ENCODE results near the gene PITPNM2.

Gene PITPNM2

GRCh38 chr12:123140676-123141614 lies 9.9 kb downstream of the PITPNM2 start (continued):
- TF ChIP-seq, protein P1, sequence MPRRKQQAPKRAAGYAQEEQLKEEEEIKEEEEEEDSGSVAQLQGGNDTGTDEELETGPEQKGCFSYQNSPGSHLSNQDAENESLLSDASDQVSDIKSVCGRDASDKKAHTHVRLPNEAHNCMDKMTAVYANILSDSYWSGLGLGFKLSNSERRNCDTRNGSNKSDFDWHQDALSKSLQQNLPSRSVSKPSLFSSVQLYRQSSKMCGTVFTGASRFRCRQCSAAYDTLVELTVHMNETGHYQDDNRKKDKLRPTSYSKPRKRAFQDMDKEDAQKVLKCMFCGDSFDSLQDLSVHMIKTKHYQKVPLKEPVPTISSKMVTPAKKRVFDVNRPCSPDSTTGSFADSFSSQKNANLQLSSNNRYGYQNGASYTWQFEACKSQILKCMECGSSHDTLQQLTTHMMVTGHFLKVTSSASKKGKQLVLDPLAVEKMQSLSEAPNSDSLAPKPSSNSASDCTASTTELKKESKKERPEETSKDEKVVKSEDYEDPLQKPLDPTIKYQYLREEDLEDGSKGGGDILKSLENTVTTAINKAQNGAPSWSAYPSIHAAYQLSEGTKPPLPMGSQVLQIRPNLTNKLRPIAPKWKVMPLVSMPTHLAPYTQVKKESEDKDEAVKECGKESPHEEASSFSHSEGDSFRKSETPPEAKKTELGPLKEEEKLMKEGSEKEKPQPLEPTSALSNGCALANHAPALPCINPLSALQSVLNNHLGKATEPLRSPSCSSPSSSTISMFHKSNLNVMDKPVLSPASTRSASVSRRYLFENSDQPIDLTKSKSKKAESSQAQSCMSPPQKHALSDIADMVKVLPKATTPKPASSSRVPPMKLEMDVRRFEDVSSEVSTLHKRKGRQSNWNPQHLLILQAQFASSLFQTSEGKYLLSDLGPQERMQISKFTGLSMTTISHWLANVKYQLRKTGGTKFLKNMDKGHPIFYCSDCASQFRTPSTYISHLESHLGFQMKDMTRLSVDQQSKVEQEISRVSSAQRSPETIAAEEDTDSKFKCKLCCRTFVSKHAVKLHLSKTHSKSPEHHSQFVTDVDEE (CRISPR knock-in tag; IDR thresholded peaks at IDR 0.05), result no peak
- TF ChIP-seq ZNF70 (CRISPR knock-in tag; IDR thresholded peaks at IDR 0.05) (no peak), ZFP3 (CRISPR knock-in tag; IDR thresholded peaks at IDR 0.05) (no peak)
- TF ChIP-seq, protein P2, sequence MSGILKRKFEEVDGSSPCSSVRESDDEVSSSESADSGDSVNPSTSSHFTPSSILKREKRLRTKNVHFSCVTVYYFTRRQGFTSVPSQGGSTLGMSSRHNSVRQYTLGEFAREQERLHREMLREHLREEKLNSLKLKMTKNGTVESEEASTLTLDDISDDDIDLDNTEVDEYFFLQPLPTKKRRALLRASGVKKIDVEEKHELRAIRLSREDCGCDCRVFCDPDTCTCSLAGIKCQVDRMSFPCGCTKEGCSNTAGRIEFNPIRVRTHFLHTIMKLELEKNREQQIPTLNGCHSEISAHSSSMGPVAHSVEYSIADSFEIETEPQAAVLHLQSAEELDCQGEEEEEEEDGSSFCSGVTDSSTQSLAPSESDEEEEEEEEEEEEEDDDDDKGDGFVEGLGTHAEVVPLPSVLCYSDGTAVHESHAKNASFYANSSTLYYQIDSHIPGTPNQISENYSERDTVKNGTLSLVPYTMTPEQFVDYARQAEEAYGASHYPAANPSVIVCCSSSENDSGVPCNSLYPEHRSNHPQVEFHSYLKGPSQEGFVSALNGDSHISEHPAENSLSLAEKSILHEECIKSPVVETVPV (CRISPR knock-in tag; IDR thresholded peaks at IDR 0.05), result no peak

DNA sequence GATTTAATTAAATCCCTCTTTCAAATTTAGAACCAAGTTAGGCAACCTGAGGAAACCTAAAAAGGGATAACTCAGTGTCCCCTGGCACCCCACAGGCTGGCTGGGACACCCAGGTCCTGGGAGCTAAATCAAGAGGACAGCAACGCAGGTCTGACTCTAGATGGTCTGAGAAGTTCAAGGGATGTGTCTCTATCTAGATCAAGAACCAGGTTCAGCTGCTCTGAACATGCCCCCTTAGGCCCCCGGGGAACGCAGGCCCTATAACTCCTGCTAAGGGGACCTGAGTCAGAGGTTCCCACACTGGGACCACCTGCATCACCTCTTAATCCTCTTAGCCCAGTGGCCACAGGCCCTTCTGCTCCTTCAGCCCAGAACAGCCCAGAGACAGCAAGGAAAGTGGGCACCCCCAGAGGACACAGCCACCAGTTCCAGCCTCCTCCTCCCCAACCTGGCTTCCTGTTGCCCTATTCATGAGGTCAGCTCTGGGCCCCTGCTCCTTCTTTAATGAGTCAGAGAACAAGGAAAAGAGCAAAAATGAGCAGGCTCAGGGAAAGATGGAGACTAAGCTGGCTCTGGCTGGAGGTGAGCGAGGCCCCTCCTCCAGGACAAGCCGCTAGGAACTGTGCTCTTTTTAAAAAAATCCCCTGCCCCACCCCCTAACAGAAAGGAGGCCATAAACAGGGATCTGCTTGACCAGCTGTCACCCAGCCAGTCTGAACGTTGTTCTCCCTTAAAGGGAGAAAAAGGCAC lies 10.8 kb downstream of the PITPNM2 start:
- no peak for TF ChIP-seq TCF4 (CRISPR knock-in tag; IDR thresholded peaks at IDR 0.05; ENCODE audit: borderline replicate concordance)
- TF ChIP-seq POU6F1 (CRISPR knock-in tag; IDR thresholded peaks at IDR 0.05; ENCODE audit: borderline replicate concordance, low read depth), result no peak
- no peak for TF ChIP-seq TOX (CRISPR knock-in tag; IDR thresholded peaks at IDR 0.05; ENCODE audit: borderline replicate concordance)
- no peak for TF ChIP-seq BACH2 (CRISPR knock-in tag; IDR thresholded peaks at IDR 0.05; ENCODE audit: borderline replicate concordance)
- TF ChIP-seq ZFP30 (CRISPR knock-in tag; IDR thresholded peaks at IDR 0.05), result no peak
- TF ChIP-seq, protein P3, sequence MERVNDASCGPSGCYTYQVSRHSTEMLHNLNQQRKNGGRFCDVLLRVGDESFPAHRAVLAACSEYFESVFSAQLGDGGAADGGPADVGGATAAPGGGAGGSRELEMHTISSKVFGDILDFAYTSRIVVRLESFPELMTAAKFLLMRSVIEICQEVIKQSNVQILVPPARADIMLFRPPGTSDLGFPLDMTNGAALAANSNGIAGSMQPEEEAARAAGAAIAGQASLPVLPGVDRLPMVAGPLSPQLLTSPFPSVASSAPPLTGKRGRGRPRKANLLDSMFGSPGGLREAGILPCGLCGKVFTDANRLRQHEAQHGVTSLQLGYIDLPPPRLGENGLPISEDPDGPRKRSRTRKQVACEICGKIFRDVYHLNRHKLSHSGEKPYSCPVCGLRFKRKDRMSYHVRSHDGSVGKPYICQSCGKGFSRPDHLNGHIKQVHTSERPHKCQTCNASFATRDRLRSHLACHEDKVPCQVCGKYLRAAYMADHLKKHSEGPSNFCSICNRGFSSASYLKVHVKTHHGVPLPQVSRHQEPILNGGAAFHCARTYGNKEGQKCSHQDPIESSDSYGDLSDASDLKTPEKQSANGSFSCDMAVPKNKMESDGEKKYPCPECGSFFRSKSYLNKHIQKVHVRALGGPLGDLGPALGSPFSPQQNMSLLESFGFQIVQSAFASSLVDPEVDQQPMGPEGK (CRISPR knock-in tag; IDR thresholded peaks at IDR 0.05; ENCODE audit: borderline replicate concordance), result no peak
- no peak for TF ChIP-seq ESRRG (CRISPR knock-in tag; IDR thresholded peaks at IDR 0.05)
- TF ChIP-seq PPARA (CRISPR knock-in tag; IDR thresholded peaks at IDR 0.05; ENCODE audit: borderline replicate concordance), result no peak
- no peak for TF ChIP-seq ZNF8 (CRISPR knock-in tag; IDR thresholded peaks at IDR 0.05)
- TF ChIP-seq, protein P4, sequence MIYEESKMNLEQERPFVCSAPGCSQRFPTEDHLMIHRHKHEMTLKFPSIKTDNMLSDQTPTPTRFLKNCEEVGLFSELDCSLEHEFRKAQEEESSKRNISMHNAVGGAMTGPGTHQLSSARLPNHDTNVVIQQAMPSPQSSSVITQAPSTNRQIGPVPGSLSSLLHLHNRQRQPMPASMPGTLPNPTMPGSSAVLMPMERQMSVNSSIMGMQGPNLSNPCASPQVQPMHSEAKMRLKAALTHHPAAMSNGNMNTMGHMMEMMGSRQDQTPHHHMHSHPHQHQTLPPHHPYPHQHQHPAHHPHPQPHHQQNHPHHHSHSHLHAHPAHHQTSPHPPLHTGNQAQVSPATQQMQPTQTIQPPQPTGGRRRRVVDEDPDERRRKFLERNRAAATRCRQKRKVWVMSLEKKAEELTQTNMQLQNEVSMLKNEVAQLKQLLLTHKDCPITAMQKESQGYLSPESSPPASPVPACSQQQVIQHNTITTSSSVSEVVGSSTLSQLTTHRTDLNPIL (CRISPR knock-in tag; IDR thresholded peaks at IDR 0.05; ENCODE audit: low read depth), result no peak
- TF ChIP-seq SNAI2 (CRISPR knock-in tag; IDR thresholded peaks at IDR 0.05), result no peak
- TF ChIP-seq OSR1 (CRISPR knock-in tag; IDR thresholded peaks at IDR 0.05), result no peak
- peak; percentile 45 for ATAC-seq

DNA sequence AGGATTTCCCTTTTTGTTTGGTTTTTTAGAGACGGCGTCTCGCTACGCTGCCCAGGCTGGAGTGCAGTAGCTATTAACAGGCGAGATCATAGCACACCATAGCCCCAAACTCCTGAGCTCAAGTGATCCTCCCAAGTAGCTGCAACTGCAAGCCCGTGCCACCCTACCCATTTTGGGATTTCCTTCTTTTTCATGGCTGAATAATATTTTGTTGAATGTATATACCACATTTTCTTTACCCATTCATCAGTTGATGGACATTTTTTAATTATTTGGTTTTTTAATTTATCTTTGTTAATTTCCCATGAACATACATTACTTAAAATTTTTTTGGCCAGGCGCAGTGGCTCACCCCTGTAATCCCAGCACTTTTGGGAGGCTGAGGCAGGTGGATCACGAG lies 15.2 kb downstream of the PITPNM2 start:
- TF ChIP-seq ESRRG (CRISPR knock-in tag; IDR thresholded peaks at IDR 0.05) (no peak), ZNF8 (CRISPR knock-in tag; IDR thresholded peaks at IDR 0.05) (peak; percentile 86)
- no peak for ATAC-seq

DNA sequence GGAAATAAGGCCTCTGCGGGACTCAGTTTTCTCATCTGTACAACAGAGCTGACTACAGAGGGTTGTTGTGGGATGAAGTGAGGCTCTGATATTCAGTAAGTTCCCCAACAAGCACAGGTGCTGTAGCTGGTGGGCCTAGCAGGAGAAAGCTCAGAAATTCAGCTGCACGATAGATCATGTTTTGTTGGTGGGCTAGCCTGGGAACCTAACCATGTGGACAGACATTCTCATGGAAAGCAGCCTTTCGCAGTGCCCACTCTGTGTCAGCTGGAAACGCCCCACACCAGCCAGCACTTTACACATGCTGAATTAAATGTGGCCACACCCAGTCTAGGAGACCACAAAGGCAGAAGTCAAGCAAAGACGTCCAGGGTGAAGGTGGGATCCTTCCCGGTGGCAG lies 16.1 kb downstream of the PITPNM2 start:
- no peak for ATAC-seq

More for the DNA sequence above, 16.1 kb downstream of the PITPNM2 start:
- no peak for TF ChIP-seq TOX (CRISPR knock-in tag; IDR thresholded peaks at IDR 0.05; ENCODE audit: borderline replicate concordance)
- no peak for TF ChIP-seq ESRRG (CRISPR knock-in tag; IDR thresholded peaks at IDR 0.05)
- no peak for TF ChIP-seq ZFP30 (CRISPR knock-in tag; IDR thresholded peaks at IDR 0.05)
- no peak for TF ChIP-seq ZFP3 (CRISPR knock-in tag; IDR thresholded peaks at IDR 0.05)
- TF ChIP-seq ARNTL (CRISPR knock-in tag; IDR thresholded peaks at IDR 0.05; ENCODE audit: borderline replicate concordance, low read depth), result no peak
- no peak for TF ChIP-seq CSDC2 (CRISPR knock-in tag; IDR thresholded peaks at IDR 0.05)
- no peak for TF ChIP-seq PPARA (CRISPR knock-in tag; IDR thresholded peaks at IDR 0.05; ENCODE audit: borderline replicate concordance)
- TF ChIP-seq, protein P4 (CRISPR knock-in tag; IDR thresholded peaks at IDR 0.05; ENCODE audit: low read depth), result no peak
- TF ChIP-seq ZNF565 (CRISPR knock-in tag; conservative IDR thresholded peaks at IDR 0.05; ENCODE audit: low read depth), result no peak
- no peak for TF ChIP-seq SNAI2 (CRISPR knock-in tag; IDR thresholded peaks at IDR 0.05)
